Measurements from ENCODE around the gene BBS2.

Gene BBS2

GRCh38 chr16:56519459-56520250 is at the start of gene BBS2:
Gene BBS2, minus strand, starts transcription at chr16:56520024. Its CDS starts 162 bp downstream, at chr16:56519862.
- peak; percentile 77 to 89 for DNase-seq

GRCh38 chr16:56564793-56565477 is 45.1 kb upstream of the BBS2 start, which contains the start of gene MT4:
Gene MT4, plus strand, starts transcription at chr16:56565073. Its CDS starts 56 bp downstream, at chr16:56565129.
- DNase-seq, result no peak

GRCh38 chr16:56561126-56561525 is 41.3 kb upstream of the BBS2 start:
- no peak for DNase-seq

- no peak for DNase-seq
Measured at GRCh38 chr16:56560447-56560846, 40.6 kb upstream of the BBS2 start.

- DNase-seq, result no peak
Measured at GRCh38 chr16:56559109-56559508, 39.3 kb upstream of the BBS2 start.

- no peak for DNase-seq
Measured at GRCh38 chr16:56558024-56558747, 38.4 kb upstream of the BBS2 start.

GRCh38 chr16:56554441-56554840 is 34.6 kb upstream of the BBS2 start:
- DNase-seq, result no peak

- DNase-seq, result no peak
Measured at GRCh38 chr16:56551796-56552738, 32.2 kb upstream of the BBS2 start.

GRCh38 chr16:56549744-56550385 is 30.0 kb upstream of the BBS2 start:
- DNase-seq, result no peak

GRCh38 chr16:56549161-56549560 is 29.3 kb upstream of the BBS2 start:
- no peak for DNase-seq

- no peak for DNase-seq
Measured at GRCh38 chr16:56547949-56548567, 28.2 kb upstream of the BBS2 start.

- DNase-seq, result no peak
Measured at GRCh38 chr16:56547120-56547948, 27.5 kb upstream of the BBS2 start.

GRCh38 chr16:56542039-56542438 is 22.2 kb upstream of the BBS2 start:
- no peak for DNase-seq

GRCh38 chr16:56539656-56540055 is 19.8 kb upstream of the BBS2 start:
- no peak for DNase-seq

GRCh38 chr16:56538331-56538730 is 18.5 kb upstream of the BBS2 start:
- DNase-seq, result no peak

GRCh38 chr16:56534847-56535383 is 15.1 kb upstream of the BBS2 start:
- DNase-seq, result no peak

GRCh38 chr16:56532714-56533113 is 12.9 kb upstream of the BBS2 start:
- DNase-seq, result no peak

GRCh38 chr16:56530872-56531271 is 11.0 kb upstream of the BBS2 start:
- DNase-seq, result no peak

- DNase-seq, result no peak
Measured at GRCh38 chr16:56525236-56525635, 5.4 kb upstream of the BBS2 start.

GRCh38 chr16:56520251-56520577 is 390 bp upstream of the BBS2 start:
- DNase-seq, result no peak

All from bone marrow (tissue), 2 donors.